Measurements from ENCODE around the gene TESK2. TPM values are rescaled to one million over a fixed set of nuclear protein-coding genes. Genes with fewer than 3 reads are reported as not detected.

TESK2 gene
- total RNA-seq, 1 donor: 2.2 TPM

DNA sequence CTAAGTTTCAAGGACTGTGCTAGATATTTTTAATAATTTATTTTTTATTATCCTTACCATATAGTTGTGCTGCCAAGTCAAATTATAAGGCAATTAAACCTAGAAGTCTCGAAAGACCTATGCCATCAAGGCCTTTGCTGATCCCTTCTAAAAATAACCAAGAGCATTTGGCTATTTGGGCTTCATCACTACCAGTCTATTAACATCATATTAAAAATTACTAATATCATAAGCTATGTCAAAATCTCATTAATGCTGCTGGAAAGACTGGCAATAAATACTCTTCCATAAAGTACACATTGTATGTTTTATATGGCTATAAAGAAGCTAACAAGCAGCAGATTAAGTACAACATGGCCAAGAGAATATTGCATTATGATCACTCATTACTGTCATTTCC is 107.8 kb downstream of the TESK2 start:
- no peak overlapping the region for H3K4me3 ChIP-seq (ENCODE audit: low read depth, low read length)
- TF ChIP-seq, protein P1, sequence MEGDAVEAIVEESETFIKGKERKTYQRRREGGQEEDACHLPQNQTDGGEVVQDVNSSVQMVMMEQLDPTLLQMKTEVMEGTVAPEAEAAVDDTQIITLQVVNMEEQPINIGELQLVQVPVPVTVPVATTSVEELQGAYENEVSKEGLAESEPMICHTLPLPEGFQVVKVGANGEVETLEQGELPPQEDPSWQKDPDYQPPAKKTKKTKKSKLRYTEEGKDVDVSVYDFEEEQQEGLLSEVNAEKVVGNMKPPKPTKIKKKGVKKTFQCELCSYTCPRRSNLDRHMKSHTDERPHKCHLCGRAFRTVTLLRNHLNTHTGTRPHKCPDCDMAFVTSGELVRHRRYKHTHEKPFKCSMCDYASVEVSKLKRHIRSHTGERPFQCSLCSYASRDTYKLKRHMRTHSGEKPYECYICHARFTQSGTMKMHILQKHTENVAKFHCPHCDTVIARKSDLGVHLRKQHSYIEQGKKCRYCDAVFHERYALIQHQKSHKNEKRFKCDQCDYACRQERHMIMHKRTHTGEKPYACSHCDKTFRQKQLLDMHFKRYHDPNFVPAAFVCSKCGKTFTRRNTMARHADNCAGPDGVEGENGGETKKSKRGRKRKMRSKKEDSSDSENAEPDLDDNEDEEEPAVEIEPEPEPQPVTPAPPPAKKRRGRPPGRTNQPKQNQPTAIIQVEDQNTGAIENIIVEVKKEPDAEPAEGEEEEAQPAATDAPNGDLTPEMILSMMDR (IDR thresholded peaks at IDR 0.05; ENCODE audit: insufficient read depth, low read depth, low read length): no peak
- DNase-seq (ENCODE audit: low read depth): no peak

DNA sequence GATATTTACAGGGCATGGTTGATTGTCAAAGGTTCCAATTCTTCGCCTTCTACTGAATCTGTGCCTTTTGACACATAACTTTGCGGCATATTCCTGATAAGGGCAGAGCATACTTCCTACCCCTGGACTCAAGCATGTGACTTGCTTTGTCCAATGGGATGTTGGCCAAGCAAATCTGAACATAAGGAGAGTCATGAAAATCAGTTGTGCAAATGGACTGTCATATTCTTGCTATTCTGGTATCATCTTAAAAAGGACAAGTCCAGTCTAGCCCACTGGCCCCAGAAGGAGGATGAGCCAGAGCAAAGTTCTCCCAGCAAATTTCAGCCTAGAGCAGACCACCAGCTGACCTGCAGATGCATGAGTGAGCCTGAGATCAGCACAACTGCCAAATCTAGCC is 109.7 kb downstream of the TESK2 start:
- no peak for DNase-seq (ENCODE audit: low read depth)

DNA sequence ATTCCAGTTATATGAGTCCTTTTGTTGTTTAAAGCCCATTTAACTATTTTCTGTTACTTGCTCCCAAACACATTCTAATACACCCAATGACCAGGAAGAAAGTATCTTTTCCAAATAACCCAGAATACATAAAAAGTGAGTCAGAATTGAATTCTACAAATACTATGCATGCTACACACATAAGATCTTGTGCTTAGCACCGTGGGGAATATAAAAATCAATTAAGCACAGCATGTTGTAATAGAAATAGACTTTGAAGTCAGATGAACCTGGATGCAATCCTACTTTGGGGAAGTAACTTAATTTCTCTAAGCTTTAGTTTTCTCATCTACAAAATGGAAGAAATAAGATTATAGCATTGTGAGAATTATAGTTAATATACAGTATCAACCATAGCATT is 110.2 kb downstream of the TESK2 start:
- no peak overlapping the region for H3K4me3 ChIP-seq (ENCODE audit: low read depth, low read length)
- DNase-seq (ENCODE audit: low read depth): no peak
- TF ChIP-seq, protein P1 (IDR thresholded peaks at IDR 0.05; ENCODE audit: insufficient read depth, low read depth, low read length): no peak

More for the DNA sequence above, 109.7 kb downstream of the TESK2 start:
- TF ChIP-seq, protein P1 (IDR thresholded peaks at IDR 0.05; ENCODE audit: insufficient read depth, low read depth, low read length): no peak
- no peak overlapping the region for H3K4me3 ChIP-seq (ENCODE audit: low read depth, low read length)

DNA sequence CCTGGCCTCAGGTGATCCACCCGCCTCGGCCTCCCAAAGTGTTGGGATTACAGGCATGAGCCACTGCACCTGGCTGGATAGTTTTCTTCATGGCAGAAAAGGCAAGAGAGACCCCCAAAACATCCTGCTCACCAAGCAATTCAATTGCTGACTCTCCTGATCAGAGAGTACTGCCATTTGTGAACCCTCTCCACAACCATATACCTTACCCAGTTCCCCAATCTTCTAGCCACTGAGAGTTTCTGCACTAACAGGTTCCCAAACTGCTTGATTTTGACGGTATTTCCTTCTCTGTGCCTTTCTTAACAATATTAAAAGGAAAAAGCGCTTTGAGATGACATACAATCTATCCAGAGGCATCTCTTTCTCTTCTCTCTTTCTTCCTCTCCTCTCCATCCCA is 110.8 kb downstream of the TESK2 start:
- TF ChIP-seq, protein P1 (IDR thresholded peaks at IDR 0.05; ENCODE audit: insufficient read depth, low read depth, low read length): no peak
- DNase-seq (ENCODE audit: low read depth): no peak
- H3K4me3 ChIP-seq (ENCODE audit: low read depth, low read length): no peak overlapping the region

DNA sequence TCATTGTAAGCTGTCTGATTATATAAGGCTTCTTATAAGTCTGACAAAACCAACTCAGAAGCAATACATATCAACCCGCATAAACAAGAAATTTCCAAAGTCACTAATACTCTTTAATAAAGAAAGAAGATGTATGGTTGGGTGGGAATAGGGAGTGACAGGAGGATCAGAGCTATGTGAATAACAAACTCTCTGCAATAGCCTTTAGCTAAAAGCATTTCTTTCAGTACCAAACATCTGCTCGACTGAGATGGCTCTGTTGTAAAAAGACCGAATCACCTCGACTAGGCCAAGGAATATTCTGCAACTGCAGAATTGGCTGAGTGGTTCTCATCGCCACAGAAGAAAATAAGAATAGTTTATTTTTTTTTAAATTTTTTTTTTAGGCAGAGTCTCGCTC is 111.4 kb downstream of the TESK2 start:
- no peak for DNase-seq (ENCODE audit: low read depth)
- TF ChIP-seq, protein P1 (IDR thresholded peaks at IDR 0.05; ENCODE audit: insufficient read depth, low read depth, low read length): no peak
- no peak overlapping the region for H3K4me3 ChIP-seq (ENCODE audit: low read depth, low read length)

DNA sequence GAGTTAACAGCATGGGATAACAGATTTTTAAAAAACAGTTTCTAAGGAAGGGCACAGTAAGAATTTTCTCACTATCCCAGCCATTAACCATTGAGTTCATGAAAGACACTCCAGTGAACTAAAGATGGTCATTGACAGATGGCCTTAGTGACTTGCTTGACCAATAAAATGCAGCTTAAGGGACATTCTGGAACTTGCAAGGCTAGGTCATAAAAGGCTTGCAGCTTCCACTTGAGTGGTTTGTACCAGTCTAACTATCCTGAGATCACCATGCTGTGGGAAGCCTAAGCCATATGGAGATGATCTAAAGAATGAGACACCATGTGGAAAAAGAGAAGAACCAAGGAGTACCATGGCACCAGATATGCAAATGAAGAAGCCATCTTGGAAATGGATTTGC is 112.8 kb downstream of the TESK2 start:
- DNase-seq (ENCODE audit: low read depth): no peak
- TF ChIP-seq, protein P1 (IDR thresholded peaks at IDR 0.05; ENCODE audit: insufficient read depth, low read depth, low read length): no peak
- no peak overlapping the region for H3K4me3 ChIP-seq (ENCODE audit: low read depth, low read length)
